ENCODE results near the gene ZNF407. TPM values are rescaled to one million over a fixed set of nuclear protein-coding genes. Genes with fewer than 3 reads are reported as not detected.

ZNF407 gene
- total and polyA plus RNA-seq, 2 experiments from 2014 or later: 2.1 to 10.4 TPM

GRCh38 chr18:75107196-75107930 is 509.7 kb downstream of the ZNF407 start:
- Histone ChIP-seq H3K27me3 (ENCODE audit: insufficient read depth) (no peaks in the 10 kb centered on the region), H4K20me1 (replicated peaks; ENCODE audit: insufficient read depth) (no peaks in the 10 kb centered on the region), H3K4me3 (no peak overlapping the region), H3K79me2 (replicated peaks; ENCODE audit: insufficient read depth) (no peaks in the 10 kb centered on the region), H3K9me2 (ENCODE audit: insufficient read depth) (no peaks in the 10 kb centered on the region; the same call in 1 of the 2 replicates), H2AFZ (no peak overlapping the region), H3K36me3 (ENCODE audit: insufficient read depth) (no peaks in the 10 kb centered on the region), H3K27ac (ENCODE audit: low read depth) (no peak overlapping the region), H3K4me1 (ENCODE audit: insufficient read depth) (no peaks in the 10 kb centered on the region), H3K4me2 (no peak overlapping the region), H3F3A (replicated peaks; ENCODE audit: low read depth) (no peaks in the 10 kb centered on the region)
- H3K27me3 Mint-ChIP-seq (ENCODE audit: insufficient read depth, low read depth, poor library complexity): peaks cover 2% of the 10 kb centered on the region
- H3K9me3 Mint-ChIP-seq: no peaks in the 10 kb centered on the region
- TF ChIP-seq POLR2AphosphoS5 (IDR thresholded peaks at IDR 0.05; ENCODE audit: low read depth): no peak
- TF ChIP-seq, protein P1, sequence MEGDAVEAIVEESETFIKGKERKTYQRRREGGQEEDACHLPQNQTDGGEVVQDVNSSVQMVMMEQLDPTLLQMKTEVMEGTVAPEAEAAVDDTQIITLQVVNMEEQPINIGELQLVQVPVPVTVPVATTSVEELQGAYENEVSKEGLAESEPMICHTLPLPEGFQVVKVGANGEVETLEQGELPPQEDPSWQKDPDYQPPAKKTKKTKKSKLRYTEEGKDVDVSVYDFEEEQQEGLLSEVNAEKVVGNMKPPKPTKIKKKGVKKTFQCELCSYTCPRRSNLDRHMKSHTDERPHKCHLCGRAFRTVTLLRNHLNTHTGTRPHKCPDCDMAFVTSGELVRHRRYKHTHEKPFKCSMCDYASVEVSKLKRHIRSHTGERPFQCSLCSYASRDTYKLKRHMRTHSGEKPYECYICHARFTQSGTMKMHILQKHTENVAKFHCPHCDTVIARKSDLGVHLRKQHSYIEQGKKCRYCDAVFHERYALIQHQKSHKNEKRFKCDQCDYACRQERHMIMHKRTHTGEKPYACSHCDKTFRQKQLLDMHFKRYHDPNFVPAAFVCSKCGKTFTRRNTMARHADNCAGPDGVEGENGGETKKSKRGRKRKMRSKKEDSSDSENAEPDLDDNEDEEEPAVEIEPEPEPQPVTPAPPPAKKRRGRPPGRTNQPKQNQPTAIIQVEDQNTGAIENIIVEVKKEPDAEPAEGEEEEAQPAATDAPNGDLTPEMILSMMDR (conservative IDR thresholded peaks at IDR 0.05; ENCODE audit: low read depth in 2 of 2): no peak
- ATAC-seq: no peak
- DNase-seq (ENCODE audit: low spot score): no peak
- no peak overlapping the region for H3K27ac Mint-ChIP-seq
- no peak overlapping the region for H3K4me3 Mint-ChIP-seq
- H3K4me1 Mint-ChIP-seq: peaks cover 7% of the 10 kb centered on the region
- H3K36me3 Mint-ChIP-seq (ENCODE audit: low read depth): no peaks in the 10 kb centered on the region

GRCh38 chr18:75107931-75108276 is 510.2 kb downstream of the ZNF407 start:
- H3K4me3 Mint-ChIP-seq: no peak overlapping the region
- ATAC-seq (no peak), DNase-seq (ENCODE audit: low spot score) (no peak)
- H3K27me3 Mint-ChIP-seq (ENCODE audit: insufficient read depth, low read depth, poor library complexity): peaks cover 2% of the 10 kb centered on the region
- no peaks in the 10 kb centered on the region for H3K9me3 Mint-ChIP-seq
- Histone ChIP-seq H3K79me2 (replicated peaks; ENCODE audit: insufficient read depth) (no peaks in the 10 kb centered on the region), H3K27me3 (ENCODE audit: insufficient read depth) (no peaks in the 10 kb centered on the region), H3K9me2 (ENCODE audit: insufficient read depth) (no peaks in the 10 kb centered on the region), H3K4me3 (no peak overlapping the region), H3K4me2 (no peak overlapping the region), H3K4me1 (ENCODE audit: insufficient read depth) (no peaks in the 10 kb centered on the region), H3F3A (replicated peaks; ENCODE audit: low read depth) (no peaks in the 10 kb centered on the region), H3K27ac (ENCODE audit: low read depth) (no peak overlapping the region), H3K36me3 (ENCODE audit: insufficient read depth) (no peaks in the 10 kb centered on the region), H4K20me1 (replicated peaks; ENCODE audit: insufficient read depth) (no peaks in the 10 kb centered on the region), H2AFZ (no peak overlapping the region)
- no peaks in the 10 kb centered on the region for H3K36me3 Mint-ChIP-seq (ENCODE audit: low read depth)
- no peak overlapping the region for H3K27ac Mint-ChIP-seq
- peaks cover 7% of the 10 kb centered on the region for H3K4me1 Mint-ChIP-seq
- TF ChIP-seq, protein P1 (conservative IDR thresholded peaks at IDR 0.05; ENCODE audit: low read depth in 2 of 2): no peak
- TF ChIP-seq JUNB (IDR thresholded peaks at IDR 0.05; ENCODE audit: unreplicated experiment) (no peak), POLR2AphosphoS5 (IDR thresholded peaks at IDR 0.05; ENCODE audit: low read depth) (no peak), STAT1 (IDR thresholded peaks at IDR 0.05; ENCODE audit: unreplicated experiment) (no peak), ZNF462 (CRISPR knock-in tag; IDR thresholded peaks at IDR 0.05) (no peak), NANOG (IDR thresholded peaks at IDR 0.05; ENCODE audit: borderline replicate concordance) (no peak)
- TF ChIP-seq, protein P2, sequence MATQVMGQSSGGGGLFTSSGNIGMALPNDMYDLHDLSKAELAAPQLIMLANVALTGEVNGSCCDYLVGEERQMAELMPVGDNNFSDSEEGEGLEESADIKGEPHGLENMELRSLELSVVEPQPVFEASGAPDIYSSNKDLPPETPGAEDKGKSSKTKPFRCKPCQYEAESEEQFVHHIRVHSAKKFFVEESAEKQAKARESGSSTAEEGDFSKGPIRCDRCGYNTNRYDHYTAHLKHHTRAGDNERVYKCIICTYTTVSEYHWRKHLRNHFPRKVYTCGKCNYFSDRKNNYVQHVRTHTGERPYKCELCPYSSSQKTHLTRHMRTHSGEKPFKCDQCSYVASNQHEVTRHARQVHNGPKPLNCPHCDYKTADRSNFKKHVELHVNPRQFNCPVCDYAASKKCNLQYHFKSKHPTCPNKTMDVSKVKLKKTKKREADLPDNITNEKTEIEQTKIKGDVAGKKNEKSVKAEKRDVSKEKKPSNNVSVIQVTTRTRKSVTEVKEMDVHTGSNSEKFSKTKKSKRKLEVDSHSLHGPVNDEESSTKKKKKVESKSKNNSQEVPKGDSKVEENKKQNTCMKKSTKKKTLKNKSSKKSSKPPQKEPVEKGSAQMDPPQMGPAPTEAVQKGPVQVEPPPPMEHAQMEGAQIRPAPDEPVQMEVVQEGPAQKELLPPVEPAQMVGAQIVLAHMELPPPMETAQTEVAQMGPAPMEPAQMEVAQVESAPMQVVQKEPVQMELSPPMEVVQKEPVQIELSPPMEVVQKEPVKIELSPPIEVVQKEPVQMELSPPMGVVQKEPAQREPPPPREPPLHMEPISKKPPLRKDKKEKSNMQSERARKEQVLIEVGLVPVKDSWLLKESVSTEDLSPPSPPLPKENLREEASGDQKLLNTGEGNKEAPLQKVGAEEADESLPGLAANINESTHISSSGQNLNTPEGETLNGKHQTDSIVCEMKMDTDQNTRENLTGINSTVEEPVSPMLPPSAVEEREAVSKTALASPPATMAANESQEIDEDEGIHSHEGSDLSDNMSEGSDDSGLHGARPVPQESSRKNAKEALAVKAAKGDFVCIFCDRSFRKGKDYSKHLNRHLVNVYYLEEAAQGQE (IDR thresholded peaks at IDR 0.05; ENCODE audit: unreplicated experiment): no peak
